Activated gamma-delta T cell treated with Interleukin-2 at 50 U/mL for 16 hours (primary cell): Measurements from ENCODE around the gene PRF1.
"Not testable (repeated sequence)": the region's sequence is repeated elsewhere in the genome, so short reads cannot be mapped to it uniquely, and the experiment has no call there.

ENCODE experiments used
- DNase-seq: peaks from one replicate; pipeline ENCODE4 v3.0.0-alpha.2; 2020

The PRF1 gene

GRCh38 chr10:70602665-70603448 is at the start of gene PRF1:
Gene PRF1, minus strand, starts transcription at chr10:70602741. Its CDS starts 1,839 bp downstream, at chr10:70600902.
- peak; percentile 90 for DNase-seq

- no peak for DNase-seq
Measured at GRCh38 chr10:70651661-70652060, 49.1 kb upstream of the PRF1 start.

- DNase-seq, result no peak
Measured at GRCh38 chr10:70650718-70651117, 48.2 kb upstream of the PRF1 start.

GRCh38 chr10:70650104-70650503 is 47.6 kb upstream of the PRF1 start:
- no peak for DNase-seq

GRCh38 chr10:70649526-70649925 is 47.0 kb upstream of the PRF1 start:
- DNase-seq, result no peak

- no peak for DNase-seq
Measured at GRCh38 chr10:70648427-70648826, 45.9 kb upstream of the PRF1 start.

GRCh38 chr10:70647086-70647485 is 44.5 kb upstream of the PRF1 start:
- DNase-seq, result no peak

GRCh38 chr10:70644959-70645358 is 42.4 kb upstream of the PRF1 start:
- not testable (repeated sequence) for DNase-seq

- DNase-seq, result not testable (repeated sequence)
Measured at GRCh38 chr10:70643272-70643671, 40.7 kb upstream of the PRF1 start.

GRCh38 chr10:70639640-70640383 is 37.3 kb upstream of the PRF1 start:
- not testable (repeated sequence) for DNase-seq

- DNase-seq, result not testable (repeated sequence)
Measured at GRCh38 chr10:70634515-70634914, 32.0 kb upstream of the PRF1 start.

GRCh38 chr10:70634011-70634410 is 31.5 kb upstream of the PRF1 start:
- no peak for DNase-seq

- not testable (repeated sequence) for DNase-seq
Measured at GRCh38 chr10:70631735-70632134, 29.2 kb upstream of the PRF1 start.

GRCh38 chr10:70629338-70629737 is 26.8 kb upstream of the PRF1 start:
- no peak for DNase-seq

- DNase-seq, result no peak
Measured at GRCh38 chr10:70626056-70626455, 23.5 kb upstream of the PRF1 start.

- no peak for DNase-seq
Measured at GRCh38 chr10:70622981-70623844, 20.7 kb upstream of the PRF1 start.

- DNase-seq, result no peak
Measured at GRCh38 chr10:70622541-70622940, 20.0 kb upstream of the PRF1 start.

- no peak for DNase-seq
Measured at GRCh38 chr10:70621503-70622078, 19.1 kb upstream of the PRF1 start.

GRCh38 chr10:70620020-70620289 is 17.4 kb upstream of the PRF1 start:
- no peak for DNase-seq

GRCh38 chr10:70619271-70620019 is 16.9 kb upstream of the PRF1 start:
- DNase-seq, result no peak

- no peak for DNase-seq
Measured at GRCh38 chr10:70618663-70619062, 16.1 kb upstream of the PRF1 start.

- DNase-seq, result no peak
Measured at GRCh38 chr10:70617798-70618568, 15.4 kb upstream of the PRF1 start.
